Esophagus squamous epithelium (tissue), 4 donors: Measurements from ENCODE around the gene MSH6.

ENCODE experiments used
- CTCF ChIP-seq, 6 experiments: fragments of 450-650 bp in 4 of 6; fragments of 200-600 bp in 2 of 6; sonication (generic) in 2 of 6; IDR thresholded peaks; one replicate each; pipeline ENCODE4 v1.5.1; 2016 to 2019; ENCODE audit warnings: antibody characterized with exemption in 6 of 6, mild to moderate bottlenecking in 4 of 6, moderate library complexity in 4 of 6
- POLR2A ChIP-seq, 4 donors: fragments of 450-650 bp; IDR thresholded peaks; one replicate each; pipeline ENCODE4 v1.6.1; 2017; ENCODE audit warnings: antibody characterized with exemption in 4 of 4, mild to moderate bottlenecking in 4 of 4, moderate library complexity in 3 of 4

- TF ChIP-seq CTCF (IDR thresholded peaks at IDR 0.05) (no peak), POLR2A (IDR thresholded peaks at IDR 0.05) (no peak)
Measured at GRCh38 chr2:47809903-47810302, 27.0 kb downstream of the MSH6 start.
